GM19452 (cell line): ENCODE results near the gene SELENON.
A peak's percentile ranks its signal among the peaks of the same experiment; 100 is the strongest.

Experiments used
- ATAC-seq: cut with Tn5 transposase; IDR thresholded peaks from one replicate; pipeline ENCODE4 v1.9.1; 2021; ENCODE audit not compliant: unreplicated experiment

The SELENON gene

DNA sequence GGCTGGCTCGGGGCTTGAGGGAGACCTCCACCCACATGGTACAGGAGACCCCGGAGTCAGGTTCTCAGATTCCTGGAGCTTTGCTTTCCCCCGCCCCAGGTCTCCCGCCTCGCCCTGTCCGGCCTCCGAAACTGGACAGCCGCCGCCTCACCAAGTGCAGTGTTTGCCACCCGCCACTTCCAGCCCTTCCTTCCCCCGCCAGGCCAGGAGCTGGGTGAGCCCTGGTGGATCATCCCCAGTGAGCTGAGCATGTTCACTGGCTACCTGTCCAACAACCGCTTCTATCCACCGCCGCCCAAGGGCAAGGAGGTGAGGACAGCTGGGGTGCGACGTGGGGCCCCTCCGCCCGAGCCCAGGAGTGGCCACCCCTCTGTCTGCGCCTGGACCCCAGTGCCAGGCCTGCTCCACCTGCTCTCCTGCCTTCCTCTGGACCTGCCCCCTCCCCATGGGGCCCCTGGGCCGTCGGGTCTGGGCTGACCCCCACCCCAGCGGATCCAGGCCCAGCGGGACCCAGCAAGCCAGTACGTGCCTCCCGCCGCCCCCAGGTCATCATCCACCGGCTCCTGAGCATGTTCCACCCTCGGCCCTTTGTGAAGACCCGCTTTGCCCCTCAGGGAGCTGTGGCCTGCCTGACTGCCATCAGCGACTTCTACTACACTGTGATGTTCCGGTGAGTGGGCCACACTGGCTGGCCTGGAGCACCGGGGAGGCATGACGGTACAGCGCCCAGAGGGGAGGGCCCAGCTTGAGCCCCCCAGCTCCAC is 8.7 kb downstream of the SELENON start:
- ATAC-seq, result no peak

DNA sequence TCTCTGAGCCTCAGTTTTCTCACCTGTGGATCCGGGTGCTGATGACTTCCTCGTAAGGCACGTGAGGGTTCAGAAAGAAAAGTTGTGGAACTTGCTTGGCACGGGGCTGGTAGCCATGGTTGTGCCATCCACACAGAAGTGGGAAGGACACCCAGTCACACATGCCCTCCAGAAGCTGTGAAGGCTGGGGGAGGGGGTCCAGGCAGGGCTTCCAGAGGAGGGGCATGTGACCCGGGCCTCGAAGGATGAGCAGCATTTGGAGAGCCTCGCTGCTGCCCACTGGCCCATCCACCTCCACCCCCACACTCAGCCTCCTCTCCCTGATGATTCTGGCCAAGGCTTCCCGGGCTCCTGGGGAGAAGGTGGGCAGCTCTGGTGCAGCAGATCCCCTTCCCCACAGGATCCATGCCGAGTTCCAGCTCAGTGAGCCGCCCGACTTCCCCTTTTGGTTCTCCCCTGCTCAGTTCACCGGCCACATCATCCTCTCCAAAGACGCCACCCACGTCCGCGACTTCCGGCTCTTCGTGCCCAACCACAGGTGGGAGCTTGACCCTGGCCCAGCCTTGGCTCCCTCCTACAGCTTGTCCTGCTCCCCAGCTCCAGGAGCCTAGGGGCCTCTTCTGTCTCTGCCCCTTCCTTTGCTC is 9.4 kb downstream of the SELENON start:
- ATAC-seq, result no peak

DNA sequence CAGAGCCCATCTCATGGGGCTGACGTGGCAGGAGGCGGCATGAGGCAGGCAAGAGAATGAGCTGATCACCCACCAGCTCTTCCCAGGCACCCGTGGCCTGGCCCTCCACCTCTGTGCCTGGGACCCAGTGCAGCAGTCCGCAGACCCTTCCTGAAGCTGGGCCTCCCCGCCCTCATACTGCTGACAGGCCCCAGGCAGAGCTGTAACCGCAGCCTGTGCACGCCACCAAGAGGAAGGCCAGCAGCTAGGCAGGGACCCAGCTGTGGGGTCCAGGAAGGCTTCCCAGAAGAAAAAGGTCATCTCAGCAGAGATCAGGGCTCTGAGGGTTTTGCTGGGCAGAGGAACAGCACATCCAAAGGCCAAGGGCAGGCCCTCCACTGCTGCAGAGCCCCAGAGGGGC is 9.9 kb downstream of the SELENON start:
- no peak for ATAC-seq

DNA sequence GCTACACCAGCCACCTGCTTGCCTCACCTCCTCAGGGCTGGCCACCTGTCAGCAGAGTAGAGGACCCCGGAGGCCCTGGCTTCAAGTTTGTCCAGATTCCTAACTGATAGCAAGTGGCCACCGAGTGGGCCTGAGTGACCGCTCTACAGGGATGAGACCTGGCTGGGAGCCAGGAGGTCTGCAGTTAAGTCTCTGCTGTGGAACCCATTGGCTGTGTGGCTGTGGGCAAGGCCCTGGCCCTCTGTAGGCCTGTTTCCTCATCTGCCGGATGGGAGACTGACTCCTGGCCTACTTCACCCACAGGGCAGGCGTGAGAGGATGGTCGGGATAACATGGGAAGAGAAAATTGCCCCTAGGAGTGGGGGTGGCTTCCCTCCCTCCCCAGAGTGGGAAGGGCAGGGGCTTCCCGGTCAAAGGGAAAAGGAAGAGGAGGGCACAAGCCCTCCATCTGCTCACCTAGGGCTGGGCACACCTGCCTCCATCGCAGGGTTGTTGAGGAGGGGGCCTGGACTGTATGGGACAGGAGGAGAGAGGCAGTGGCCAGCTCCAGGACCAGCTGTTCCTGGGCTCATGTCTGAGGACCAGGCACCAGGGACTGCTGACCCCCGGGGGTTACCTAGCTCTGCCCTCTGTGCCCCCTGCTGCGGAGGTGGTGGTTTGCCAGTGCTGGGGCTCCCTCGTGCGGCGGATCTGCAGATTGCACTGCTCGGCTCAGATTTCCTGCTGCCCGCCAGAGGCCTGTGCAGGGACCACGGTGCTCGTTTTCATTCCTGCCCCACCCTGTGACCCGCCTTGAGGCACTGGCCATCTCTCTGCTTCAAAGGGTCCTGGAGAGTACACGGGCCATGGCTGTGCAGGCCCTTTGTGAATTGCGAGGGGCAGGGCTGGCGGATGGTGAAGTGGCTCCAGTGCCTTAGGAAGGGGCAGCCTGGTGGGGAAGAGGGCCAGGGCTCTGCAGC is 10.6 kb downstream of the SELENON start:
- ATAC-seq, result no peak

DNA sequence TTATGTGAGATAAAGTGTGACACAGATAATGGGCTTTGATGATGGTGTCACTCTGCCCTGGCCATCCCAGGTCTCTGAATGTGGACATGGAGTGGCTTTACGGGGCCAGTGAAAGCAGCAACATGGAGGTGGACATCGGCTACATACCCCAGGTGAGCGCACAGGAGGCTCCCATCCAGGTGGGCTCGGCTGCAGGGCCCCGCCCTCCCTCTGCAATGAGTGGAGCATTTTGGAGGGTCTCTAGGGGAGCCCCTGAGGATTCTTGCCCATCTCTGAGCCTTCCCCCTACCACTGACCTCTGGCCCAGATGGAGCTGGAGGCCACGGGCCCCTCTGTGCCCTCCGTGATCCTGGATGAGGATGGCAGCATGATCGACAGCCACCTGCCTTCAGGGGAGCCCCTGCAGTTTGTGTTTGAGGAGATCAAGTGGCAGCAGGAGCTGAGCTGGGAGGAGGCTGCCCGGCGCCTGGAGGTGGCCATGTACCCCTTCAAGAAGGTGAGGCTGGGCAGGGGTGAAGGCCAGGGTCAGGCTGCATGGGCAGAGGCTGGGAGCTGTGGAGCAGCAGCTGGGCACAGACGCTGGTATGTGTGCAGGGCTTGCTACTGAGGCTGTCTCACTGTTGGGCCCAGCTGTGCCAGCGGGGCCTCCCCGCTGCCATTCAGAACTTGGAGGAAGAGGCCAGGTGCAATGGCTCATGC is 11.5 kb downstream of the SELENON start:
- no peak for ATAC-seq

DNA sequence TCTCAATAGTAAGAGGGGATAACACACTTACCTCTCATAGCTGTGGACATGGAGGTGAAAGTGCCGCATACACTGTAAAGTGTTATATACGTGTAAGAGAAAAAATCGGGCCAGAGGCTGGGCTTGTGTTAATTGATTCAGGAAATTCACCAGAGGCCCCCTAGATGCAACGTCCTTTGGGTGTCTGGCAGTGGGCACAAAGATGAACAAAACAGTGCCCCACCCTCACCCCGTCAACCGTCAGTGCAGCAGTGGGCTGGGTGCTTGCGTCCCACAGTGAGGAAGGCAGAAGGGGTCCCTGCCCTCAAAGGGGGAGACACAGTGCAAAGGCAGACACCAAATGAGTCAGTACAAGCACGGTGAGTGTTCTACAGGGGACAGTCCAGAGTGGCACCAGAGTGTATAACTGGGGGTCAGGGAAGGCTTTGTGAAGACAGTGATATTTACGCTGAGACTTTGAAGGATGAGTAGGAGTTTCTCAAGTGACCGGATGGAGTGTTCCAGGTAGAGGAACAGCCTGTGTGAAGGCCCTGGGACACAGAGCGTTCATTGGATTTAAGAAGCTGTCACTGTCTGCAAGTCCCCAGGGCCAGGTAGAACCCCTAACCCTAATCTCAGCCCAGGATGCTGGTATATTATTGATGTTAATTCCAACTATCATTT is 13.2 kb downstream of the SELENON start:
- no peak for ATAC-seq

DNA sequence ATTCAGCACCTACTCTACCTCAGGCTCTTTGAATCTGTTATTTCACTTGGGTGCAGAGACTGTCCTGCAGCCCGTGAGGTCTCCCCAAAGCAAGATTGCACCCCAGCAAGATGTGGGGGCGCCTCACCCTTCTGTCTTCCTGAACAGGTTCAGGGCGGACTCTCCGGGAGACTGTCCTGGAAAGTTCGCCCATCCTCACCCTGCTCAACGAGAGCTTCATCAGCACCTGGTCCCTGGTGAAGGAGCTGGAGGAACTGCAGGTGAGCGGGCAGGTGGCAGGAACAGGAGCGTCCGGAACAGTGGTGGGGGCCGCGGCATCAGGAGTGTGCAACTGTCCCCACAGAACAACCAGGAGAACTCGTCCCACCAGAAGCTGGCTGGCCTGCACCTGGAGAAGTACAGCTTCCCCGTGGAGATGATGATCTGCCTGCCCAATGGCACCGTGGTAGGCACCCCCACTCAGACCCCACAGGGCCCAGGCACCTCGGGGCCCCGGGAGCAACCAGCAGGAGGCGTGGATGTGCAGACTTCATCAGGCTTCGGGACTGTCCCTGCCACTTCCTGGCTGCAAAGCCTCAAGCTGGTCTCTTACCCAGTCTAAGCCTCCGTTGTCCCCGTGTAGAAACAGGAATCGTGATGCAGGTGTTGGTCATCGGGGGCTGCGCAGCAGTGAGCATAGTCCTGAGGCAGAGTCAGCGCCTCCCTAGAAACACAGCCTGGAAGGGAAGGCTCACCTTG is 13.9 kb downstream of the SELENON start:
- no peak for ATAC-seq

DNA sequence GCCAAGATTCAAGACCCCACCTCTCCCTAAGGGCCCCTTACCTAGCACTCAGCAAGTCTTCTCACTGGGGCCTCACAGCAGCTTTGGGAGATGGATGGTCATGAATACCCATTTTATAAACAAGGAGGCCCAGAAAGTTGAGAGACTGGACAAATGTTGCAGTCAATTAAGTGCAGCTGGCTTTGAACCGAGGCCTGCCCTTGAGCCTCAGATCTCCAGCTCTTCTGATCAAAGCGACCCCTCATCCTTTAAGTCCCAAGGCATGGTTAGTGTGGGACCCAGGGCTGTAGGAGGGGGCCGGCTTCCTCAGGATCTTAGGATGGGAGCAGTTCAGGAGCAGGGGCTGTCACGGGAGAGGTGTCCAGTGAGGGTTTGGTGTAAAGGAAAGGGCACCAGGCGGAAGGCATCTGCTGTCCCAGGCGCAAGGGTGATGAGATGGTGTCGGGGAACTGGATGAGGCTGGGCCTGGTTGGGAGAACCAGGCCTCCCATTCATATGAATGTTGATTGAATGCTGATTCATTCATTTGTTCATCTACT is 14.6 kb downstream of the SELENON start:
- no peak for ATAC-seq

DNA sequence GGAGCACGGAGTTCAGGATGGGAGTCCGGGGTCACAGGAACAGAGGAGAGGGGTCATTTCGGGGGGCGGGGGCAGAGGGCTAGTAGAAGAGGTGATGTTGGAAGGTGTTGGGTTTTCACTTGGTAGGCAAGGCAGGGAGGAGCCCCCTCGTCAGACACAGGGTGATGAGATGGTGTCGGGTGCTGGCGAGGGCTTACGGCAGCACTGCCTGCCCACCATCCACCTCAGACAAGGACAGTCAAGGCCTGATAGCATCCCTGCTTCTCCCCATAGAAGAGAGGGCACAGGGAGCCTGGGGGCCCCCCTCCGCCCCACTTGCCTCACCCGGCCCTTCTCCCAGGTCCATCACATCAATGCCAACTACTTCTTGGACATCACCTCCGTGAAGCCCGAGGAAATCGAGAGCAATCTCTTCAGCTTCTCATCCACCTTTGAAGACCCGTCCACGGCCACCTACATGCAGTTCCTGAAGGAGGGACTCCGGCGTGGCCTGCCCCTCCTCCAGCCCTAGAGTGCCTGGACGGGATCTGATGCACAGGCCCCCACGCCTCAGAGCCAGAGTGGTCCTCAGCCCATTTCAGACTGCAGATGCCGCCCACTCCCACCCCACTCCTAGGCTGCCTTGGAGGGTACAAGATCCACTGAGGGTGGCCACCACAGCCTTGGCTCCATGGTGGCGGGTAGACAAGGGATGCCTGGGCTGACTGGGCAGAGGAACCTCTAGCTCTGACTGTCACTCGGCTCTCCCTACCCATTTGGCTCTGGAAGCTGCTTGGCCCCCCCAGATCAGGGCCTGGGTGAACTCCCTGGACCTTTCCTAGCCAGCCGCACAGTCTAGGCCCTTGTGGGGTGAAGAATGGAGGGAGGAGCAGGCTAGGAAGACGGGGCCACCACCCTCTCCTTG is 15.5 kb downstream of the SELENON start:
- no peak for ATAC-seq

DNA sequence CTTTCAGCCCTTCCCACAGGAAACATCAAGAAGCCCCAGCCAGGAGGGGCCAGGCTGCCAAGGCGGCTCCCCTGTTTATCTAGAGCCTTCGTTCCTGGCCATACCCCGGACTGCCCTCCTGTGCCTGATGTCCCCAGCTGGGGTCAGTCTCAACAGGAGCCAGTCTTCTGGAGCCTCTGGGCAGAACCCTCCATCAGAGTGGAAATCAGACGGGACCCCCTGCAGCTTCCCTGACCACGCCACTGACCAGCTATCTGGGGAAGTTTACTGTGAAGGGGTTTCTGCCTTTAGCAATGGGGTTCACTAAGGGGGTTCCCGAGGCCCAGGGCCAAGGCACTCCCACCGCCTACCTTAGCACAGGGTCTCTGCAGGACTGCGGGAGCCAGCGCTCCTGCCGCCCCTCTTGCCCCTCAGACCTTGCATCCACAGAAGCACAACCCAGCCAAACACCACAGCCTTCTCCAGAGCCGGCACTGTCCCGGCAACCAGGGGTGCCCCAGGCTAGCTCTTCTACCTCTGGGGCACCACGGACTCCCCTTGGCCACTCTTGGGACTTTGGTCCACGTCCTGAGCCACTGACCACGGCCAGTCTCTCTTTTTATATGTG is 16.2 kb downstream of the SELENON start:
- no peak for ATAC-seq

DNA sequence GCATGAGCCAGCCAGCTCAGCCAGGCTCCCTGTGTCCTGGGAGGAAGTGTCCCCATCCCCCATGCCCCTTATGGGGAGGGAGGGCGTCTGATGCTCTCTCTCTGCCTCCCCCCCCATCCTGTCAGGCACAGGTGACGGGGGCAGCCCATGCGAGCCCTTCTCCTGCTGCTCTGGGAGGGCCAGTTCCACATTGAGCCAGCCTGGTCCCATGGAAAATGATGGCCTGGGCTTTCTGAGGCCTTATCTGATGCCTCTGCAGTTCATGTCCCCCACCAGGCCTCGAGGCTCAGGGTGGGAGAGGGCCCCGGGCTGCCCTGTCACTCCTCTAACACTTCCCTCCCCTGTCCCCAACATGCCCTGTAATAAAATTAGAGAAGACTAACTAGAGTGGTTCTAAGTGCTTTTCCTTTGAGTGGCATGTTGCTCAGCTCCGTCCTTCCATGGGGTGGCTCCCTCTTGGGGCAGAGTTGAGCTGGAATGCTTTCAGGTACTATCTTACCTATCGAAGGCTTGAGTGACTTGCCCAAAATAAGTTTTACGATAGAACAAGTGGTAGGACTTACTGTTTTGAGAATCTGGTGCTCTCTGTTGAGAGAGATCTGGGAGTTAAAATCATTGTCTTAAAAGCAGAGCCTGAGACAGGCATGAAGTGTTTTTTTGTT is 18.0 kb downstream of the SELENON start:
- no peak for ATAC-seq

DNA sequence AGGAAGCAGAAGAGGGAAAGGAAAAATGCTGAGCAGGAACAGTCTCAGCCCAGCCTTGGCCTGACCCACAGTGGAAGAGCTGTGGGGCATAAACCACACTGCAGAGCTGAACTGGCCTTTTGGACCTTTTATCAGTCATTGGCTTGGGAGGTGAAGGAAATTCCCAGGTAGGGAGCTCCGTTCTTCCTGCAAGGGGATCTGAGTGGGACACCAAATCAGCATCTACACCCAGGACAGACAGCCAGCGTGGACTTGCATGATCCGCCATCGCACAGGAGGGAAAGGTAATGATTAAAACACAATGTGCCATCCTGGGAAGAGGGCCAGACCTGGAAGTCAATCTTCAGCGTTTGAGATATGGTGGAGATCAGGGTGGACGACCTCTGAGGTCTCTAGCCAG is 18.6 kb downstream of the SELENON start:
- no peak for ATAC-seq

DNA sequence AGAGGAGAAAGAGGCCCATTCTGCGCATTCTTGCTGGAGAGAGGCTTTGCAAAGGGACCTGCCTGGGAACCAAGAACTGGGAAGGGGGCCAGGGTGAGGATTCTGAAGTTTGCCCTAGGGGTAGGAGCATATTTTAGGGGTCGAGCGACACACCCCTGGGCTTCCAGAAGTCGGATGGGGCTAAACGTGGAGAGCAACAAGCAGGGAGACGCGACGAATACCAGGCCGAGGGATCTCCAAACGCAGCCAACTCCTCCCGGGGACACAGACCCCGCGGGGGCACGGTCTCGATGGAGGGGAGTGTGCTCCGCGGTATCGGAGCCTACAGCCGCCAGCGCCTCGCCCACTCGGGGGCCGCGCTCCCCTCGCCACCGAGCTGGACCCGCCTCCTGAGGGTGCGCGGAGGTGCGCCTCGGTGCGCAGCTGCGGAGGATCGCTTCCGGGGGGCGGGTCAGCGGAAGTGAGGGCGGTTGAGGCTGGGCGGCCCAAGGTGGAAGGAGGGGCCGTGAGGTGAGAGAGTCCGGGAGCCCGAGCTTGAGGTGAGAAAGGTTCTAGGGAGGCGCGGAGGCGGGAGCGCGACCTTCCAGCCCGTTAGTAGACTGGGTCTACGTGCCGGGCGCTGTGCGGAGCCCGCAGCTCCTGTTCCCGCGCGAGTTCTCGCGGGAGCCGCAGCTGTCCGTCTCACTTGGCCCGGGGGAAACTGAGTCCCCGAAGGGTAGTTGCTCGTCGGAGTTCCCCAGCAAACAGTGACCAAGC is 19.7 kb downstream of the SELENON start, which contains the start of gene MTFR1L:
TSS of gene MTFR1L (plus strand) at position 464 of the 756 bp plus-strand sequence. CDS start 3,151 bp downstream, outside the sequence.
- peak; percentile 75 for ATAC-seq

DNA sequence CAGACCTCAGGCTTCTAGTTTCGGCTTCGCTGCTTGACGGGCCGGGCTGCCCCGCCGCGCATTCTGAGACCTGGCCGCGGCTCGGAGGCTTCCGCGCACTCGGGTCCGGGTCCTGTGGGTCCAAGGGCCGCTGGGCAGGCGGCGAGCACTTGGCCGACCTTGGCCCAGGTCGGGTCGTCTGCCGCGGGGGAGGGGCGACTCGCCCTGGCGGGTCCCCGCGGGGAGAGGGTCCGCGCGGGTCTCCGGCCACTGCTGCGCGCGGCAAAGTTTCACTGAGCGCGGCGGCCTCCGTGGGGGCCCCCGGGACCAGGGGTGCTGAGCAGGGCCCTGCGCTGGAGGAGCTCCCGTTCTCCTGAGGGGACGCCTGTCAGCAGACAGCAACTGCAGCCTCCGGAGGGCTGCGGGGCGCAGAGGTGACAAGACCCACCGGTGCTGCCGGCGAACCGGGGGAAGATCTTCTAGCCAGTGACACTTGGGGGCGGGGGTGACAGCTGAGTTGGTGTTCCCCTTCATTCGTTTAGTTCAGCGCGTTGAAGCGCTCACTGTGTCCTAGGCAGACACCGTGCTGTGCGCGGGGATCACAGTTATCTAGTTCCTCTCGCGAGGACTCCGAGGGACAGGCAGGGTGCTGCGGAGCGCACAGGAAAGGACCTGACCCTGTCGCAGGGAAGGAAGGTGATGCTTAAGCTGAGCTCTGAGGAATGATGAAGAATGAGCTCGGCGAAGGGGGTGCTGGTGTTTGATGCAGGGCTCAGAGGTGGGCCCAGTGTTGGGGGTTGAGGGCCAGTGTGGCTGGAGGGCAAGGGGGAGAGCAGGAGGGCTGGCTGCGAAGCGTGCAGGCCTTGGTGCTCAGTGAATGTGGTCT is 20.5 kb downstream of the SELENON start:
- ATAC-seq, result peak; percentile 51

DNA sequence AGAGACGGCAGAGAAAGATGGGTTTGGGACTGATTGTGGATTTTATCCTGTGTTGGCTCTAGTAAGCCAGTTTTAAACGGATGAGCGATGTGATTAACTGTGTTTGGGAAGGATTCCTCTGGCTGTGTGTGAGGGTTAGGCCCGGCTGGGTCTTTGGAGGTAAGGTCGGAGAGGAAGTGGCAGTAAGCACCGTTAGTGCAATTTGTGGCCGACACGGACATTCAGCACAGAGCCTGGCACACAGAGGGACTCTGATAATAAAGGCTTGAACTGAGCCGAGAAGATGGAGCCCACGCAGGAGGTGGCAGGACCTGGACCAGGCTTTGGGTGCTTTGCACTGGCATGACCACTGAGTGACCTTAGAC is 21.1 kb downstream of the SELENON start:
- ATAC-seq, result no peak

DNA sequence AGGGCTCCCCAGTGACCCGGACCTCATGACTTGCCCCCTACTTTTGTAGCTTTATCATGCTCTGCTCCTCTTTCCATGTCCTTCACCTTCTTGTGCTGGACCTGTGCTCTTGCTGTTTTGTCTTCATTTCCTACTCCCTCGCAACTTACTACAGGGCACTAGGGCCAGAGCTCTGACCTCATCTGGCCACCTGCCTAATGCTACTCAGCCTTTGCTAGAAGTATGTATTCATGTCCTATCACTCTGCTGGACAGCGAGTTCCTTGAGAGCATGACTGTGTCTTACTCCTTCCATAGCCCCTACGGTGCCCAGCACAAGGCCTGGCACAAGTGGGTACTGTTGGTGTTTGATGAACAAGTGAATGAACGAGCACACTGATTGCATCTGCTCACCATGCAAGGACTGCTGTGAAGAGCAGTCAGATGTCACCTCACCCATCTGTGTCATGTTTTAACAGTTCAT is 21.7 kb downstream of the SELENON start:
- no peak for ATAC-seq
